ENCODE results near the gene CERK. TPM values are rescaled to one million over a fixed set of nuclear protein-coding genes. Genes with fewer than 3 reads are reported as not detected.

Gene CERK
- total RNA-seq, 4 donors from 2014 or later, result 17.8 to 69.1 (median 36.1) TPM

DNA sequence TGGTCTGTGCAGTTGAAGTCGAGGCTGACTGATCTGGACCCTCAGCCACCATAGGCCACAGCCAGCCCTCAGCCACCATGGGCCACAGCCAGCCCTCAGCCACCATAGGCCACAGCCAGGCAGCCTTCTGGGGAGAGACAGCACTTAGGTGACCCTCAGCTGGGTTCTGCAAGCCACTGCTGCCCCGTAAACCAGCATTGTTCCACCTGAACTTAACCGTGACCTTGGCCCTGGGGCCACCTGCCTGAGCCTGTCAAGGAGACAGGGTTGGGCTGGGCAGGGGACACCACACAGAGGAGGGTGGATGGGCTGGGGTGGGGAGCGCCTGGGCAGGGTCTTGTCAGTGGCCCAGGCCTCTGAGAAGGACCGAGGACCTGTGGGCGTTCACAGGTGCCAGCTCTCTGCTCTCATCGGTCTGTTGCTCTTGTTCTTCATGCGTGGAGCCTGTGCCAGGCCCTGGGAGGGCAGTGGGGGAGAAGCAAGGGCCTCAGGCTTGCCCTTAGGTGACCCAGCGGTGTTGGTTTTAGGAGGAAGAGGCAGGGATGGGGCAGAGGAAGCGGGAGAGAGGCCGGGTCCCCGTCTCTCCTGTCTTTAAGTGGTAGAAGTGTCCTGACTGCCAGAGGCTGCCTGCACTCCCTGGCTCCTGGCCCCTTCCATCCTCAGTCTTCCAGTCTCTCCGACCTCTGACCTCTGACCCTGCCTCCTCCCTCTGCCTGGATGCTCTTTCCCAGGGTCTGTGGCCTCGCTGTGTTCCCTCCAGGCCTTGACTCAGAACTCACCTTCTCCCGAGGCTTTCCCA is 81.0 kb downstream of the CERK start:
- TF ChIP-seq, protein P1, sequence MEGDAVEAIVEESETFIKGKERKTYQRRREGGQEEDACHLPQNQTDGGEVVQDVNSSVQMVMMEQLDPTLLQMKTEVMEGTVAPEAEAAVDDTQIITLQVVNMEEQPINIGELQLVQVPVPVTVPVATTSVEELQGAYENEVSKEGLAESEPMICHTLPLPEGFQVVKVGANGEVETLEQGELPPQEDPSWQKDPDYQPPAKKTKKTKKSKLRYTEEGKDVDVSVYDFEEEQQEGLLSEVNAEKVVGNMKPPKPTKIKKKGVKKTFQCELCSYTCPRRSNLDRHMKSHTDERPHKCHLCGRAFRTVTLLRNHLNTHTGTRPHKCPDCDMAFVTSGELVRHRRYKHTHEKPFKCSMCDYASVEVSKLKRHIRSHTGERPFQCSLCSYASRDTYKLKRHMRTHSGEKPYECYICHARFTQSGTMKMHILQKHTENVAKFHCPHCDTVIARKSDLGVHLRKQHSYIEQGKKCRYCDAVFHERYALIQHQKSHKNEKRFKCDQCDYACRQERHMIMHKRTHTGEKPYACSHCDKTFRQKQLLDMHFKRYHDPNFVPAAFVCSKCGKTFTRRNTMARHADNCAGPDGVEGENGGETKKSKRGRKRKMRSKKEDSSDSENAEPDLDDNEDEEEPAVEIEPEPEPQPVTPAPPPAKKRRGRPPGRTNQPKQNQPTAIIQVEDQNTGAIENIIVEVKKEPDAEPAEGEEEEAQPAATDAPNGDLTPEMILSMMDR (IDR thresholded peaks at IDR 0.05; ENCODE audit: low read depth), result no peak

DNA sequence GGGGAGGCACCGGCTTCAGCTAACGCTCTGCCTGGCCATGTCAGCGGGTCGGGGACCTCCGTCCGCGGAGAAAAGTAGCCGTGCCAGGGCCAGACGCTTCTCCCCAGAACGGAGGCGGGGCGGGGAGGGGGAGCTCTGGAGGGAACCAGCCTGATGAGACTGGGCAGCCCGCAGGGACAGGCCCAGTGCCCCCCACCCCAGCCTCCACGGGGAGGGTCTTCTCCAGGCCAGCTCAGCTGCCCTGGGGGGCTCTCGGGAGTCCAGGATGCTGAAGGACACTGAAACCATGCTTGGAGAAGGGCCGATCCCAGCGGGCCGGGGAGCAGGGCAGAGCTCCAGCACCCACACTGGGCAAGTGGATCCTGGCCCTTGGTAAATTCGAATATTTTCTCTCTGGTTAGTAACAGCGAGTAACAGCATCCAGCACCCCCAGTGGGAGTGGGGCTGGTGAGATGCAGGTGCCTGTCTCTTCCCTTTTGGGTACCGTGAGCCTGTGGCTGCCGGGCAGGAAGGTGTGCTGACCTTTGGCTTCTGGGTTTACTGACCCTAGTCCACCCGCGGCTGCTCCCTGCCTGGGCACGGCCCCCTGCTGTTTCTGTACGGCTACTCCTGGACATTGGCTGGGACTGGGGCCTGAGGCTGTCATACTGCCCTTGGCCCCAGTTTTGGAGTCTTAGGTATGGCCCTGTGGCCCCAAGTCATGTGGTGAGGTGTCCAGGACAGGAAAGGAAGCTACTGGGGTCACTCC is 82.0 kb downstream of the CERK start:
- TF ChIP-seq, protein P1 (IDR thresholded peaks at IDR 0.05; ENCODE audit: low read depth), result no peak

DNA sequence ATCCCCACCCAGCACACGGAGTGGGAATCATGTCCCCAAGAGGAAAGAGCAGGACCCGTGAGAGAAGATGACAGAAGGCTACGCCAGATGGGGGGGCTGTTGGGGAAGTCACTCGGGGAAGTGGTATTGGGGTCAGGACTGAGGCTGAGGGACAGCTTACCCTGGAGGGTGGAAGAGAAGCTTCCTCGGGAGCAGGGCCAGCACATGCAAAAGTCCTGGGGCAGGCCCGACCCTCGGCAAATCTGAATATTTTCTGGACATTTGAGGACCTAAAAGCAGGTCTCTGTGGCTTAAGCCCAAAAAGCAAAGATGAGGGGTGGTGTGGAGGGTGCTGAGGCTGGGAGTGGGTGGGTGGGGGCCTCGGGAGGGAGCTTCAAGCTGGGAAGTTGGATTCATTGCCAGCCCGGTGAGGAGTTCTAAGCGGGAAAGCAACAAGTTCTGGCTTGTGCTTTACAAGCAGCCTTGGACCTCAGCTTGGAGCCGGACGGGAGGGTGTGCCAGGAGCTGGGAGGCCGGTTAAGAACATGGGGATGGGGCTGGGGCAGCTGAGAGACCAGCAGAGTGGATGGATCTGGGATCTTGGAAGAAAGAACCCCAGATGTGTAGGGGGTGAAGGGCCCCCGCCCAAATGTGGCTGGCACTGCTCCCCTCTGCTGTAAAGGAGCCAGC is 83.0 kb downstream of the CERK start:
- TF ChIP-seq, protein P1 (IDR thresholded peaks at IDR 0.05; ENCODE audit: low read depth), result no peak

DNA sequence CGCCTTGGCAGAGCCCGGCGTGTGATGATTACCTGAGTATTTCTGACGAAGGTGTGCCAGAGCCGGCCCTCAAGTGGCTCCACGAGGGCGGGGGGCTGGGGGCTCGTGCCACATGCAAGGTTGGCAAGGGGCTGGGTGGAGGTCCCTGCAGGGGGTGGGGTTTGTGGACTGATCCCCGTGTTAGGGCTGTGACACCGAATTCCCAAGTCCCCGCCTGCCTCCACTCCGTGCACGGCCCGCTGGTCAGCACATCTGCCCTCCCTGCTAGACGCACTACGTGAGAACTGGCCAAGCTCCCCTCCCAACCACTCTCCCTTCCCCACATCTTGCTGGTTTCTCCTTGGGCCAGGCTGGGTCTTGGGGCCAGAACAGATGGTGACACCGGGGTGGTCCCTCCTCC is 83.6 kb downstream of the CERK start:
- TF ChIP-seq, protein P1 (IDR thresholded peaks at IDR 0.05; ENCODE audit: low read depth), result no peak

DNA sequence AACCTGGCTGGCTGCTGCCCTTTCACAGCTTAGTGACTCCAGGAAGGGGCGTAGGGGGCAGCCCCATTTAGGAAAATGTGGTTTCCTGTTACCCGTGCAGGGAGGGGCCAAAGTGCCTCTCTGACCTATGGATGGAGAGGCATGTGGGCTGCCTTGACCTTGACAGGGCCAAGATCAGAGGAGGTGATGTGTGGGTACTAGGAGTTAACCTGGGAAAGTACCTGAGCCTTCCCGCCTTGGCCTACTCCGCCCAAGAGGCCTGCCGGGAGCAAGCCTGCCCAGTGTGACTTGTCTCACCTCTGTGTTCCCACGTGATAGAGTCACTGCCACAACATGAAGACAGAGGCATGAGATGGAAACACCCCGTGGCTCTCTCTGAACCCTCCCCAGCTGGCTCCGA is 84.5 kb downstream of the CERK start:
- TF ChIP-seq, protein P1 (IDR thresholded peaks at IDR 0.05; ENCODE audit: low read depth), result no peak

DNA sequence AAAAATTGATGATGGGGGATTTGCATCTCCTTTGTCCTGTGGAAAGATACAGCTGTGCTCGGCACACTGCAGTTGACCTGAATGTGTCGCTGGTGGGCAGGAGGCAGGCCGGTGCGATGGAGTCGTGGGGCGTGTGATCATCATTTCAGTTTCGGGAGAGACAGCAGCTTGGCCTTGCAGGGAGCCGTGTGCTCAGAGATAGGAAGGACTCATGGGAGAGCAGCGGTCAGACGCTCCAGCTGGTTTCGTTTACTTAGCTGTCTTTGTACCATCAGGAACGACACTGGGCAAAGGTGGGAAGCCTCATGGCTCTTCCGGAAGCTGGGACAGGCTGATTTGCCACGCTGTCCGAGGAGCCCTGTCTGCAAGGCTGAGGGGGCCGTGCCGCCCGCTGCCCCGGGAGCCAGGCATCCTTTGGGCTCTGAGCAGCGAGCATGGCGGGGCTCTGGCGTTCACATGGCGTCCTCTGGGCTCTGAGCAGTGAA is 85.2 kb downstream of the CERK start:
- TF ChIP-seq, protein P1 (IDR thresholded peaks at IDR 0.05; ENCODE audit: low read depth), result no peak
